ENCODE data around the gene FCRL6. TPM values are rescaled to one million over a fixed set of nuclear protein-coding genes. Genes with fewer than 3 reads are reported as not detected.

Gene FCRL6
- total and polyA plus RNA-seq, 2 donors from 2014 or later: 0.45 to 1.4 TPM

DNA sequence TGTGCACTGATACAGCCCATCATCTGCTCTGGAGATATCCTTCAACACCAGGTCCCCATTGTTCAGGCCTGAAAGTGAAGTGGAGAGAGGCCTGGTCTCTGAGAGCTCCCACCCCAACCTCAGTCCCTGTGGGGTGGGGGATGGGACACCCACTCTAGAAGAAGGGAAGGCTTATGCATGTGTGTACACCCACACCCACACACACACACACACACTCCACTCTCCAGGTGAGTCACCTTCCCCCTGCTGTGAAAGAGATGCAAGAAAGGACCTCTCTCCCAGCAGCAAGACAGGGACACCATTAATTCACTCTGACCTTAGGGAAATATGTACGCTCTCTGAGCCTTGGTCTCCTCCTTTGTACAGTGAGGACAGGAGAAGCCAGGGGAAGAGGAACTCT lies 54.4 kb downstream of the FCRL6 start:
- FAIRE-seq (no peak), DNase-seq (no peak)
- Histone ChIP-seq H3K9ac (ENCODE audit: low read length in 3 of 3) (no peak overlapping the region), H3K27ac (ENCODE audit: low read depth in 2 of 2, low read length in 2 of 2) (no peak overlapping the region), H3K4me1 (ENCODE audit: control insufficient read depth in 2 of 3, insufficient read depth in 2 of 3, low read depth in 1 of 3, low read length in 3 of 3) (peaks cover 0 to 7% (median 2%) of the 10 kb centered on the region in 3 donors), H3K27me3 (ENCODE audit: control insufficient read depth, insufficient read depth, low read length) (no peaks in the 10 kb centered on the region), H3K4me3 (ENCODE audit: low read length in 3 of 3) (no peak overlapping the region), H3K36me3 (ENCODE audit: control insufficient read depth in 2 of 3, insufficient read depth in 3 of 3, low read length in 3 of 3) (no peaks in the 10 kb centered on the region), H3K9me3 (ENCODE audit: control insufficient read depth in 2 of 3, insufficient read depth in 1 of 3, low read length in 3 of 3) (no peaks in the 10 kb centered on the region)
- intact Hi-C loops (cut with DNase I): no loop called here
- TF ChIP-seq, protein P1, sequence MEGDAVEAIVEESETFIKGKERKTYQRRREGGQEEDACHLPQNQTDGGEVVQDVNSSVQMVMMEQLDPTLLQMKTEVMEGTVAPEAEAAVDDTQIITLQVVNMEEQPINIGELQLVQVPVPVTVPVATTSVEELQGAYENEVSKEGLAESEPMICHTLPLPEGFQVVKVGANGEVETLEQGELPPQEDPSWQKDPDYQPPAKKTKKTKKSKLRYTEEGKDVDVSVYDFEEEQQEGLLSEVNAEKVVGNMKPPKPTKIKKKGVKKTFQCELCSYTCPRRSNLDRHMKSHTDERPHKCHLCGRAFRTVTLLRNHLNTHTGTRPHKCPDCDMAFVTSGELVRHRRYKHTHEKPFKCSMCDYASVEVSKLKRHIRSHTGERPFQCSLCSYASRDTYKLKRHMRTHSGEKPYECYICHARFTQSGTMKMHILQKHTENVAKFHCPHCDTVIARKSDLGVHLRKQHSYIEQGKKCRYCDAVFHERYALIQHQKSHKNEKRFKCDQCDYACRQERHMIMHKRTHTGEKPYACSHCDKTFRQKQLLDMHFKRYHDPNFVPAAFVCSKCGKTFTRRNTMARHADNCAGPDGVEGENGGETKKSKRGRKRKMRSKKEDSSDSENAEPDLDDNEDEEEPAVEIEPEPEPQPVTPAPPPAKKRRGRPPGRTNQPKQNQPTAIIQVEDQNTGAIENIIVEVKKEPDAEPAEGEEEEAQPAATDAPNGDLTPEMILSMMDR (IDR thresholded peaks at IDR 0.05; ENCODE audit: borderline replicate concordance, extremely low read depth, insufficient read depth): no peak

DNA sequence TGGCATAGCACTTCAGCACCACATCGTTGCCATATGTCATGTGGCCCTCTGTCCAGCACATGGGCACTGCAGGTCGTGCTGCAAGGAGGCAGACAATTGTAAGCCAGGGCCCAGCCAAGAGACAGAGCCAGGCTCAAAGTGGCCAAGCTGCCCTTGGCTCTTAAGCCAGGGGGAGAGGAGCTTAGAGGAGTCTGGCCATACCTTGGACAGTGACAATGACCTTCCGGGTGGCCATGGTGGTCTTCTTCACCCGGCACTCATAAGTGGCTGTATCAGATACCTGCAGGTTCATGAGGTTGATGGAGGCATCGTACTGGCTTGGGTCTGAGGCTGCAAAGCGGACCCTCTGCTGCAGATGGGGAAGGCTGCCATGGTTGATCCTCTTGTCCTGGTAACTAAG lies 55.7 kb downstream of the FCRL6 start:
- H3K9ac ChIP-seq (ENCODE audit: low read length in 3 of 3): no peak overlapping the region
- H3K27me3 ChIP-seq (ENCODE audit: control insufficient read depth, insufficient read depth, low read length): no peaks in the 10 kb centered on the region
- TF ChIP-seq, protein P1 (IDR thresholded peaks at IDR 0.05; ENCODE audit: borderline replicate concordance, extremely low read depth, insufficient read depth): no peak
- no peaks in the 10 kb centered on the region for H3K36me3 ChIP-seq (ENCODE audit: control insufficient read depth in 2 of 3, insufficient read depth in 3 of 3, low read length in 3 of 3)
- intact Hi-C loops (cut with DNase I): no loop called here
- FAIRE-seq (no peak), DNase-seq (no peak)
- H3K27ac ChIP-seq (ENCODE audit: low read depth in 2 of 2, low read length in 2 of 2): no peak overlapping the region
- H3K9me3 ChIP-seq (ENCODE audit: control insufficient read depth in 2 of 3, insufficient read depth in 1 of 3, low read length in 3 of 3): no peaks in the 10 kb centered on the region
- peaks cover 0 to 7% (median 2%) of the 10 kb centered on the region in 3 donors for H3K4me1 ChIP-seq (ENCODE audit: control insufficient read depth in 2 of 3, insufficient read depth in 2 of 3, low read depth in 1 of 3, low read length in 3 of 3)
- H3K4me3 ChIP-seq (ENCODE audit: low read length in 3 of 3): no peak overlapping the region

DNA sequence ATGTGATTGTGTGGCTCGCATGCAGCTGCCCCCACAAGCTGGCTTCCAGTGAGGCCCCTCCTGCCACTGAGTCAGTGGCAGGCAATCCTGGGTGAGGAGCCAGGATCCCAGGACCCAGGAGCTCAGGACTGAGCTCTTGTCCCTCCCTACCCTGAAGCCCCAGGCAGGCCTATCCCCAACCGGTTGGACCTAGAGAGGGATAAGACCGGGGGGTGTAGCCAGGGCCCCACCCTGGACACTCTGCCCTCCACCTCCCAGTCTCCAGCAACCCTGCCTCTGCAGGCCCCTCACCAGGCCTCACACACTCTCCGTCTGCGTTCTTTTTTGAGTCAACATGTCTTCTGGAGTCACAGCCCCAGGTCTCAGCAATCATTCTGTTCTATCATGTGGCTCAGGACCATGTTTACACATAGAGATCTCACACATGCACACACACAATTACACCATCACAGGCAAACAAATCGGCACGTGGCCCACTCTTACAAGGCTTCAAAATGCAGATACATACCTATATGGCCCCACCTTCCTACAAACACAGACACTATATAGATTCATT lies 57.7 kb downstream of the FCRL6 start:
- no peaks in the 10 kb centered on the region for H3K36me3 ChIP-seq (ENCODE audit: control insufficient read depth in 2 of 3, insufficient read depth in 3 of 3, low read length in 3 of 3)
- no peak overlapping the region for H3K9ac ChIP-seq (ENCODE audit: low read length in 3 of 3)
- TF ChIP-seq, protein P1 (IDR thresholded peaks at IDR 0.05; ENCODE audit: borderline replicate concordance, extremely low read depth, insufficient read depth): no peak
- no peak overlapping the region for H3K27ac ChIP-seq (ENCODE audit: low read depth in 2 of 2, low read length in 2 of 2)
- DNase-seq (no peak), FAIRE-seq (no peak)
- H3K9me3 ChIP-seq (ENCODE audit: control insufficient read depth in 2 of 3, insufficient read depth in 1 of 3, low read length in 3 of 3): no peaks in the 10 kb centered on the region
- H3K4me3 ChIP-seq (ENCODE audit: low read length in 3 of 3): no peak overlapping the region
- intact Hi-C loops (cut with DNase I): no loop called here
- H3K27me3 ChIP-seq (ENCODE audit: control insufficient read depth, insufficient read depth, low read length): no peaks in the 10 kb centered on the region
- H3K4me1 ChIP-seq (ENCODE audit: control insufficient read depth in 2 of 3, insufficient read depth in 2 of 3, low read depth in 1 of 3, low read length in 3 of 3): peaks cover 0 to 4% (median 0%) of the 10 kb centered on the region in 3 donors

DNA sequence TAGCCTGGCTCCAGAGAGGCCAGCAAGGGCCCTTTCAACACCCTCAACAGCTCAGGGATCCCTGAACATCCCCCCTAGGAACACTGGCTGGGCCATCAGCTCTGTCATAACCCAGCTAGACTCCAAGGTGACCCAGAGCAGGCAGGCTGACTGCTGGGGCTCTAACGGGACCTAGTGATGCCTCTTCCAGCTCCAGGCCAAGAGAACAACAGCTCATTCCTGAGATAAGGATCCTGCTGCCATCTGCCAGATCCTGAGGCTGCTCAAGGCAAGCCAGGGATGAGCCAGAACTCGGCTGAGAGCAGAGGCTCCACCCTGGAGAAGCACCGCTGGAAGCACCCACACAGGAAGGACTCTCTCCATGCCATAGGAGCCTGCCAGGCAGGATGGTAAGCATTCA lies 58.3 kb downstream of the FCRL6 start:
- Histone ChIP-seq H3K4me3 (ENCODE audit: low read length in 3 of 3) (no peak overlapping the region), H3K27ac (ENCODE audit: low read depth in 2 of 2, low read length in 2 of 2) (no peak overlapping the region), H3K4me1 (ENCODE audit: control insufficient read depth in 2 of 3, insufficient read depth in 2 of 3, low read depth in 1 of 3, low read length in 3 of 3) (no peaks in the 10 kb centered on the region), H3K9ac (ENCODE audit: low read length in 3 of 3) (no peak overlapping the region), H3K36me3 (ENCODE audit: control insufficient read depth in 2 of 3, insufficient read depth in 3 of 3, low read length in 3 of 3) (no peaks in the 10 kb centered on the region), H3K9me3 (ENCODE audit: control insufficient read depth in 2 of 3, insufficient read depth in 1 of 3, low read length in 3 of 3) (no peaks in the 10 kb centered on the region), H3K27me3 (ENCODE audit: control insufficient read depth, insufficient read depth, low read length) (no peaks in the 10 kb centered on the region)
- intact Hi-C loops (cut with DNase I): no loop called here
- DNase-seq (no peak), FAIRE-seq (no peak)
- TF ChIP-seq, protein P1 (IDR thresholded peaks at IDR 0.05; ENCODE audit: borderline replicate concordance, extremely low read depth, insufficient read depth): no peak
